Activated naive CD4-positive, alpha-beta T cell treated with anti-CD3 and anti-CD28 coated beads, Interleukin-2, amount 50 U/mL, for 72 hours (primary cell): ENCODE measurements around the gene FAM32A. TPM values are rescaled to one million over a fixed set of nuclear protein-coding genes. Genes with fewer than 3 reads are reported as not detected.

Experiments
- ATAC-seq, 2 donors: fragments of 150-1000 bp; cut with Tn5 transposase; 2 replicates each; pipeline ENCODE4 v1.10.0; 2021; ENCODE audit warnings: mild to moderate bottlenecking in 2 of 2, moderate library complexity in 2 of 2
- DNase-seq, 2 donors: peaks; one replicate each; pipeline ENCODE4 v3.0.0; 2021 to 2022; ENCODE audit warnings: low spot score in 2 of 2
- H3K27ac Mint-ChIP-seq, 2 donors: one replicate each; pipeline ENCODE4 v1.8.0; 2022; ENCODE audit warnings: mild to moderate bottlenecking in 2 of 2, mixed read lengths in 2 of 2
- H3K36me3 Mint-ChIP-seq, 2 donors: one replicate each; pipeline ENCODE4 v1.8.0; 2022; ENCODE audit warnings: mixed read lengths in 2 of 2
- H3K9me3 Mint-ChIP-seq, 2 donors: one replicate each; pipeline ENCODE4 v1.8.0; 2022; ENCODE audit warnings: mixed read lengths in 2 of 2
- total RNA-seq, 2 donors: library from RNA; stranded (reverse); gene quantifications; one replicate each; pipeline ENCODE4 v1.2.3, GENCODE V29; 2022

Gene FAM32A
- total RNA-seq, 2 donors from 2014 or later: 49.9 to 53.2 TPM

GRCh38 chr19:16206637-16207036 is 21.4 kb downstream of the FAM32A start:
- Mint-ChIP-seq H3K36me3 (peaks cover 28 to 54% of the 10 kb centered on the region in 2 donors), H3K27ac (peak overlapping the region; percentile 18 to 45), H3K9me3 (no peaks in the 10 kb centered on the region)
- DNase-seq: peak in 1 of 2 donors; percentile 44
- ATAC-seq: no peak

- H3K27ac Mint-ChIP-seq: peak overlapping the region; percentile 18 to 45
- no peaks in the 10 kb centered on the region for H3K9me3 Mint-ChIP-seq
- DNase-seq (peak in 1 of 2 donors; percentile 47), ATAC-seq (peak; percentile 4 to 9)
- peaks cover 28 to 58% of the 10 kb centered on the region in 2 donors for H3K36me3 Mint-ChIP-seq
These were observed 21.9 kb downstream of the FAM32A start for GRCh38 chr19:16207063-16207462.

- peaks cover 30 to 63% of the 10 kb centered on the region in 2 donors for H3K36me3 Mint-ChIP-seq
- ATAC-seq: peak; percentile 41 to 44
- DNase-seq: peak in 1 of 2 donors; percentile 53
- peak overlapping the region in 1 of 2 donors; percentile 33 for H3K27ac Mint-ChIP-seq
- no peaks in the 10 kb centered on the region for H3K9me3 Mint-ChIP-seq
These were observed 22.3 kb downstream of the FAM32A start for GRCh38 chr19:16207490-16208025.

- Mint-ChIP-seq H3K9me3 (no peaks in the 10 kb centered on the region), H3K27ac (peak overlapping the region; percentile 33 to 45), H3K36me3 (peaks cover 29 to 70% of the 10 kb centered on the region in 2 donors)
- ATAC-seq (peak; percentile 50 to 77), DNase-seq (peak in 1 of 2 donors; percentile 37)
These were observed 23.0 kb downstream of the FAM32A start for GRCh38 chr19:16208064-16208759.

- no peak for ATAC-seq
These were observed 23.8 kb downstream of the FAM32A start for GRCh38 chr19:16208847-16209665.

GRCh38 chr19:16210168-16210567 is 25.0 kb downstream of the FAM32A start:
- H3K9me3 Mint-ChIP-seq: no peaks in the 10 kb centered on the region
- ATAC-seq (no peak), DNase-seq (no peak)
- H3K27ac Mint-ChIP-seq: no peak overlapping the region
- peaks cover 32 to 80% of the 10 kb centered on the region in 2 donors for H3K36me3 Mint-ChIP-seq

More at GRCh38 chr19:16208847-16209665, 23.8 kb downstream of the FAM32A start:
- Mint-ChIP-seq H3K36me3 (peaks cover 32 to 73% of the 10 kb centered on the region in 2 donors), H3K9me3 (no peaks in the 10 kb centered on the region), H3K27ac (peak overlapping the region; percentile 33 to 78)
- DNase-seq: peak in 1 of 2 donors; percentile 25

GRCh38 chr19:16213076-16213475 is 27.9 kb downstream of the FAM32A start:
- Mint-ChIP-seq H3K36me3 (peaks cover 45 to 88% of the 10 kb centered on the region in 2 donors), H3K9me3 (peaks cover 0 to 7% of the 10 kb centered on the region in 2 donors), H3K27ac (peak overlapping the region in 1 of 2 donors; percentile 0)
- ATAC-seq (no peak), DNase-seq (no peak)

- ATAC-seq (peak; percentile 22 to 26), DNase-seq (no peak)
- Mint-ChIP-seq H3K9me3 (peaks cover 12 to 19% of the 10 kb centered on the region in 2 donors), H3K36me3 (peaks cover 58 to 89% of the 10 kb centered on the region in 2 donors), H3K27ac (peak overlapping the region; percentile 17 to 94)
These were observed 31.8 kb downstream of the FAM32A start for GRCh38 chr19:16216744-16217670.

GRCh38 chr19:16217716-16218451 is 32.7 kb downstream of the FAM32A start:
- Mint-ChIP-seq H3K9me3 (peaks cover 12 to 19% of the 10 kb centered on the region in 2 donors), H3K36me3 (peaks cover 58 to 89% of the 10 kb centered on the region in 2 donors), H3K27ac (no peak overlapping the region)
- DNase-seq (no peak), ATAC-seq (no peak)

GRCh38 chr19:16218851-16219250 is 33.6 kb downstream of the FAM32A start:
- no peak for DNase-seq
- no peak for ATAC-seq
- Mint-ChIP-seq H3K9me3 (peaks cover 12 to 19% of the 10 kb centered on the region in 2 donors), H3K36me3 (peaks cover 58 to 83% of the 10 kb centered on the region in 2 donors), H3K27ac (no peak overlapping the region)

- Mint-ChIP-seq H3K36me3 (peaks cover 50 to 54% of the 10 kb centered on the region in 2 donors), H3K27ac (no peak overlapping the region), H3K9me3 (peaks cover 12% of the 10 kb centered on the region in 2 donors)
- DNase-seq: no peak
- ATAC-seq: no peak
These were observed 37.6 kb downstream of the FAM32A start for GRCh38 chr19:16222806-16223205.

- H3K9me3 Mint-ChIP-seq: peaks cover 12% of the 10 kb centered on the region in 2 donors
- no peak for DNase-seq
These were observed 38.5 kb downstream of the FAM32A start for GRCh38 chr19:16223746-16224145.

GRCh38 chr19:16224293-16225045 is 39.3 kb downstream of the FAM32A start:
- DNase-seq (no peak), ATAC-seq (no peak)
- H3K36me3 Mint-ChIP-seq: peaks cover 37 to 38% of the 10 kb centered on the region in 2 donors
- H3K27ac Mint-ChIP-seq: no peak overlapping the region
- H3K9me3 Mint-ChIP-seq: peaks cover 12% of the 10 kb centered on the region in 2 donors

More at GRCh38 chr19:16223746-16224145, 38.5 kb downstream of the FAM32A start:
- H3K36me3 Mint-ChIP-seq: peaks cover 43 to 46% of the 10 kb centered on the region in 2 donors
- no peak overlapping the region for H3K27ac Mint-ChIP-seq
- no peak for ATAC-seq

GRCh38 chr19:16225279-16226183 is 40.3 kb downstream of the FAM32A start:
- DNase-seq (no peak), ATAC-seq (no peak)
- Mint-ChIP-seq H3K36me3 (peaks cover 28 to 33% of the 10 kb centered on the region in 2 donors), H3K9me3 (peaks cover 8 to 9% of the 10 kb centered on the region in 2 donors), H3K27ac (peak overlapping the region; percentile 29 to 74)
